BLaER1 (cell line): ENCODE data around the gene GCH1.

ENCODE experiments used
- H3K27ac ChIP-seq: shearing (Covaris generic); formaldehyde crosslinking; 2 replicates; pipeline ENCODE4 v1.8.1; 2022
- H3K27me3 ChIP-seq: shearing (Covaris generic); formaldehyde crosslinking; 2 replicates; pipeline ENCODE4 v1.8.1; 2022
- H3K36me3 ChIP-seq: shearing (Covaris generic); formaldehyde crosslinking; 2 replicates; pipeline ENCODE4 v1.8.1; 2022
- H3K4me1 ChIP-seq: shearing (Covaris generic); formaldehyde crosslinking; 2 replicates; pipeline ENCODE4 v1.8.1; 2022
- H3K4me2 ChIP-seq: shearing (Covaris generic); formaldehyde crosslinking; 2 replicates; pipeline ENCODE4 v1.8.1; 2022
- H3K4me3 ChIP-seq: shearing (Covaris generic); formaldehyde crosslinking; 2 replicates; pipeline ENCODE4 v1.8.1; 2022
- H3K9ac ChIP-seq: shearing (Covaris generic); formaldehyde crosslinking; 2 replicates; pipeline ENCODE4 v1.8.1; 2022
- H3K9me3 ChIP-seq: shearing (Covaris generic); formaldehyde crosslinking; 2 replicates; pipeline ENCODE4 v1.8.1; 2022
- H4K20me1 ChIP-seq: shearing (Covaris generic); formaldehyde crosslinking; 2 replicates; pipeline ENCODE4 v1.8.1; 2022
- Cebpa-rat ChIP-seq: shearing (Covaris generic); IDR thresholded peaks from 2 replicates; pipeline ENCODE4 v1.8.1; 2022

Gene GCH1

DNA sequence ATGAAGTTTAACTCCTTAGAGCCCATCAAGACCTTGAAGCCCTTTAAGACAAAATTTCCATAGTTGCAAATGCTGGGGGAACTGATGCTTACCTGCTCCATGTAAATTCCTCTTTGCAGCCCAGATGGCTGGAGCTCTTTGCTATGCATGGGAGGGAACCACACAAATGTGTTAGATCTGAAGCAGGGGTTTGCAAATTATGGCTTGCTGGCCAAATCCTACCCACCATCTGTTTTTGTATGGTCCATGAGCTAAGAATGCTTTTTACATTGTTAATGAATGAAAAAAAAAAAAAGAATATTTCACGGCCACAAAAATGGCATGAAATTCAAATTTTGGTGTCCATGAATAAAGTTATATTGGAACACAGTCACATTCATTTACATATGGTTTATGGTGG lies 74.6 kb downstream of the GCH1 start:
- Histone ChIP-seq H3K9me3 (peaks cover 31% of the 10 kb centered on the region), H3K27ac (no peak overlapping the region), H3K9ac (no peak overlapping the region), H3K4me2 (no peak overlapping the region), H3K36me3 (no peaks in the 10 kb centered on the region), H3K4me1 (no peaks in the 10 kb centered on the region), H3K27me3 (no peaks in the 10 kb centered on the region), H3K4me3 (no peak overlapping the region), H4K20me1 (no peaks in the 10 kb centered on the region)
- no peak for TF ChIP-seq Cebpa-rat

- no peak overlapping the region for H3K27ac ChIP-seq
- peaks cover 40% of the 10 kb centered on the region for H3K9me3 ChIP-seq
- H3K36me3 ChIP-seq: no peaks in the 10 kb centered on the region
- no peak for TF ChIP-seq Cebpa-rat
- H3K27me3 ChIP-seq: no peaks in the 10 kb centered on the region
- H3K4me1 ChIP-seq: no peaks in the 10 kb centered on the region
- H3K4me3 ChIP-seq: no peak overlapping the region
- H3K4me2 ChIP-seq: no peak overlapping the region
- H4K20me1 ChIP-seq: no peaks in the 10 kb centered on the region
- no peak overlapping the region for H3K9ac ChIP-seq
Measured at GRCh38 chr14:54823757-54824549, 78.7 kb downstream of the GCH1 start.

DNA sequence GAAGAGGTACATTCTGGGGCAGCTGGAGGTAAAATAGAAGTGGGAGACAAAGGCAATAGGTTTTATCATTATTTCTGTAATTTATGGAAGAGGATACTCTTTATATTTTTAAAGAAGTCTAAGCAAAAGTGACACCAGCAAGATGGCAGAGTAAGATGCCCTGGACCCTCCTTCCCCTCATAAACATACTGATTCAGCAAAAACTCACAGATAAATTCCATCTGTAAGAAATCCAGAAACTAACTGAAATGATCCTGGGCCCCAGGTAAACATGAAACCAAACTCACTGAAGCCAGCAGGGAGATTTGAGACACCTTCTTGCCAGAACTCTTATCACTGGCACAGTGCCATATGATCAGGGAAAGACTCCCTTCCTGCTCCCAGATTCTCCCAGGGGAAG lies 79.9 kb downstream of the GCH1 start:
- Histone ChIP-seq H3K27ac (no peak overlapping the region), H3K4me1 (no peaks in the 10 kb centered on the region), H4K20me1 (no peaks in the 10 kb centered on the region), H3K4me2 (no peak overlapping the region), H3K9me3 (peaks cover 40% of the 10 kb centered on the region), H3K9ac (no peak overlapping the region), H3K36me3 (no peaks in the 10 kb centered on the region), H3K4me3 (no peak overlapping the region), H3K27me3 (no peaks in the 10 kb centered on the region)
- TF ChIP-seq Cebpa-rat: no peak

GRCh38 chr14:54818201-54819133 lies 84.2 kb downstream of the GCH1 start:
- H3K4me2 ChIP-seq: no peak overlapping the region
- no peak for TF ChIP-seq Cebpa-rat
- no peak overlapping the region for H3K9ac ChIP-seq
- no peaks in the 10 kb centered on the region for H4K20me1 ChIP-seq
- H3K9me3 ChIP-seq: peaks cover 13% of the 10 kb centered on the region
- H3K27me3 ChIP-seq: no peaks in the 10 kb centered on the region
- no peak overlapping the region for H3K27ac ChIP-seq
- H3K4me3 ChIP-seq: no peak overlapping the region
- H3K36me3 ChIP-seq: no peaks in the 10 kb centered on the region
- peaks cover 11% of the 10 kb centered on the region for H3K4me1 ChIP-seq

DNA sequence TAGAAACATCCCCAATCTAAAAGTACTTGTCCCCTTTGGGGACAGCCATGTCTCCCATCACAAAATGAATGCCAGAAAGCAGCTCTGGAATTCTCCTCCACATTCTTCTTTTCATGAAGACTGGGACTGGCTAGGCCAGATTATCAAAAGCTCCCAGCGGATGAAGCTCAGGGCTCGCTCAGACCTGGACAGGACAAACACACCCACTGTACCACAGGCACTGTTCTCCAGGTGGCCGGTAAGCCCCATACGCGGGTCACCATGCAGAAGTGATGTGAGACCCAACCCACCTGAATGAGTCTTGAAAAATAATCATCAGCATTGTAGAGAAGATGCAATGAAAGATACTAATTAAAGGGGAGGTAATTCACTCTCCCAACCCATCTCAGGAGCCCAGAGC lies 85.1 kb downstream of the GCH1 start:
- no peak for TF ChIP-seq Cebpa-rat
- H3K36me3 ChIP-seq: no peaks in the 10 kb centered on the region
- no peak overlapping the region for H3K9ac ChIP-seq
- H4K20me1 ChIP-seq: no peaks in the 10 kb centered on the region
- H3K4me2 ChIP-seq: no peak overlapping the region
- H3K9me3 ChIP-seq: peaks cover 3% of the 10 kb centered on the region; the same call in 1 of the 2 replicates
- no peak overlapping the region for H3K4me3 ChIP-seq
- H3K27ac ChIP-seq: no peak overlapping the region
- peaks cover 11% of the 10 kb centered on the region for H3K4me1 ChIP-seq
- H3K27me3 ChIP-seq: no peaks in the 10 kb centered on the region

GRCh38 chr14:54816450-54816849 lies 86.2 kb downstream of the GCH1 start:
- H3K4me2 ChIP-seq: peak overlapping the region; percentile 32

GRCh38 chr14:54815515-54815914 lies 87.1 kb downstream of the GCH1 start:
- H4K20me1 ChIP-seq: no peaks in the 10 kb centered on the region
- no peak overlapping the region for H3K9ac ChIP-seq
- H3K36me3 ChIP-seq: no peaks in the 10 kb centered on the region
- no peaks in the 10 kb centered on the region for H3K27me3 ChIP-seq
- H3K4me1 ChIP-seq: peaks cover 11% of the 10 kb centered on the region
- no peak overlapping the region for H3K4me2 ChIP-seq
- H3K9me3 ChIP-seq: no peaks in the 10 kb centered on the region
- no peak overlapping the region for H3K27ac ChIP-seq
- no peak overlapping the region for H3K4me3 ChIP-seq
- no peak for TF ChIP-seq Cebpa-rat

More at GRCh38 chr14:54816450-54816849, 86.2 kb downstream of the GCH1 start:
- Histone ChIP-seq H3K27ac (no peak overlapping the region), H3K27me3 (no peaks in the 10 kb centered on the region), H3K36me3 (no peaks in the 10 kb centered on the region), H4K20me1 (no peaks in the 10 kb centered on the region), H3K4me3 (no peak overlapping the region), H3K4me1 (peaks cover 11% of the 10 kb centered on the region), H3K9ac (no peak overlapping the region), H3K9me3 (no peaks in the 10 kb centered on the region)
- TF ChIP-seq Cebpa-rat: no peak

- Histone ChIP-seq H3K4me1 (peaks cover 11% of the 10 kb centered on the region), H3K9ac (no peak overlapping the region), H3K36me3 (no peaks in the 10 kb centered on the region), H3K4me3 (no peak overlapping the region), H3K27ac (no peak overlapping the region), H3K9me3 (no peaks in the 10 kb centered on the region), H4K20me1 (no peaks in the 10 kb centered on the region), H3K4me2 (no peak overlapping the region), H3K27me3 (no peaks in the 10 kb centered on the region)
- no peak for TF ChIP-seq Cebpa-rat
Measured at GRCh38 chr14:54815016-54815415, 87.6 kb downstream of the GCH1 start.

DNA sequence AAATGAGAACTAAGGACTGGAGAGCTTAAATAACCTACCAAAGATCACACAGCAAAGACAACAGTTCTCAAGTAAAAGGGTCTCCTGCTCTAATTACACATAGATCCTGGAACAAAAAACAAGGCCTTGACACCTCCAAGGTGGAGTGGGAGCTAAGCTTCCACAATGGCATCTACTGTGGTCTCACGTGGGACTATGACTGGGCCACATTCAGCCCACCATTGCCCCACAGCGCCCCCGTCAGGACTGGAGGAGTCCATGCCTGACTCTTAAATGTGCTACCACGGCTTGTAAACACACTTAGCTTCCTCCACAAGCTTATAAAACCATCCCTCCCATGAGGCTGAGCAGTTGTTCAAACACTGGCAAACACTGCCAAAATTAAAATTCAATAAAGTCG lies 88.5 kb downstream of the GCH1 start:
- no peak overlapping the region for H3K27ac ChIP-seq
- no peaks in the 10 kb centered on the region for H3K36me3 ChIP-seq
- no peaks in the 10 kb centered on the region for H3K9me3 ChIP-seq
- H3K4me2 ChIP-seq: no peak overlapping the region
- peaks cover 11% of the 10 kb centered on the region for H3K4me1 ChIP-seq
- no peak overlapping the region for H3K4me3 ChIP-seq
- TF ChIP-seq Cebpa-rat: no peak
- H3K9ac ChIP-seq: no peak overlapping the region
- no peaks in the 10 kb centered on the region for H3K27me3 ChIP-seq
- no peaks in the 10 kb centered on the region for H4K20me1 ChIP-seq

GRCh38 chr14:54813081-54813480 lies 89.5 kb downstream of the GCH1 start:
- no peak overlapping the region for H3K9ac ChIP-seq
- H3K9me3 ChIP-seq: no peaks in the 10 kb centered on the region
- H3K4me2 ChIP-seq: no peak overlapping the region
- TF ChIP-seq Cebpa-rat: no peak
- no peak overlapping the region for H3K27ac ChIP-seq
- H3K36me3 ChIP-seq: no peaks in the 10 kb centered on the region
- peaks cover 11% of the 10 kb centered on the region for H3K4me1 ChIP-seq
- no peak overlapping the region for H3K4me3 ChIP-seq
- H4K20me1 ChIP-seq: no peaks in the 10 kb centered on the region
- no peaks in the 10 kb centered on the region for H3K27me3 ChIP-seq
